ENCODE data around the gene RAB23.

GRCh38 chr6:57137350-57137749, 84.8 kb downstream of the RAB23 start:
- TF ChIP-seq CTCF (conservative IDR thresholded peaks at IDR 0.05; ENCODE audit: low read length): no peak
- TF ChIP-seq EZH2phosphoT487 (IDR thresholded peaks at IDR 0.05; ENCODE audit: borderline replicate concordance): no peak

Measured in Loucy (cell line).